Measurements from ENCODE around the gene PAX7.

The PAX7 gene

DNA sequence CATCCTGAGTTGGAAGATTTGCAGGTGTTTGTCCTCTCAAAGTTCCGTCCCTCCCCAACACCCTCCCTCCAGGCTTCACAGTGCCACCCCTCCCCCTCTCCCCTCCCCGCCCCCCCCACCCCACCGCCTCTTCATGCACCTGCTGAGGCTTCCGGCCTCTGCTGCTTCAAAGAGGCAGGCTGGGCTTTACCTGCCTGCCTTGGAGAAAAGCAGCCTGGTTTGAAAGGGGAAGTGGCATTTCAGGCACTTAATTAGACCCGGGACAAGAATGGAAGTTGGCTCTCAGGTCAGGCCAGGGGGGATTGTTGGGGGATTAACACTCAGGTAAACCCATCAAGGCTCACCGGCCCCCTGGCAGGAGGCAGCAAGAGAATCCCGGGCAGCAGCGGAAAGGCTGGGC is 21.1 kb downstream of the PAX7 start:
- H3K9me3 ChIP-seq (ENCODE audit: insufficient read depth, low read length) = no peaks in the 10 kb centered on the region
- TF ChIP-seq, protein P1, sequence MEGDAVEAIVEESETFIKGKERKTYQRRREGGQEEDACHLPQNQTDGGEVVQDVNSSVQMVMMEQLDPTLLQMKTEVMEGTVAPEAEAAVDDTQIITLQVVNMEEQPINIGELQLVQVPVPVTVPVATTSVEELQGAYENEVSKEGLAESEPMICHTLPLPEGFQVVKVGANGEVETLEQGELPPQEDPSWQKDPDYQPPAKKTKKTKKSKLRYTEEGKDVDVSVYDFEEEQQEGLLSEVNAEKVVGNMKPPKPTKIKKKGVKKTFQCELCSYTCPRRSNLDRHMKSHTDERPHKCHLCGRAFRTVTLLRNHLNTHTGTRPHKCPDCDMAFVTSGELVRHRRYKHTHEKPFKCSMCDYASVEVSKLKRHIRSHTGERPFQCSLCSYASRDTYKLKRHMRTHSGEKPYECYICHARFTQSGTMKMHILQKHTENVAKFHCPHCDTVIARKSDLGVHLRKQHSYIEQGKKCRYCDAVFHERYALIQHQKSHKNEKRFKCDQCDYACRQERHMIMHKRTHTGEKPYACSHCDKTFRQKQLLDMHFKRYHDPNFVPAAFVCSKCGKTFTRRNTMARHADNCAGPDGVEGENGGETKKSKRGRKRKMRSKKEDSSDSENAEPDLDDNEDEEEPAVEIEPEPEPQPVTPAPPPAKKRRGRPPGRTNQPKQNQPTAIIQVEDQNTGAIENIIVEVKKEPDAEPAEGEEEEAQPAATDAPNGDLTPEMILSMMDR (IDR thresholded peaks at IDR 0.05; ENCODE audit: low read depth, low read length) = no peak
- no peak for TF ChIP-seq EZH2phosphoT487 (IDR thresholded peaks at IDR 0.05; ENCODE audit: low read depth)
- no peak overlapping the region for H3K9ac ChIP-seq (ENCODE audit: low read length)
- H3K4me1 ChIP-seq (ENCODE audit: low read length) = no peaks in the 10 kb centered on the region
- H3K36me3 ChIP-seq (replicated peaks; ENCODE audit: low read depth, low read length) = no peaks in the 10 kb centered on the region
- no peak overlapping the region for H3K27ac ChIP-seq (ENCODE audit: low read length)
- no peak overlapping the region for H3K4me3 ChIP-seq (ENCODE audit: low read length)
- no peak overlapping the region for H2AFZ ChIP-seq (ENCODE audit: low read depth, low read length)
- no peak overlapping the region for H3K4me2 ChIP-seq (ENCODE audit: low read length)
- H4K20me1 ChIP-seq (ENCODE audit: insufficient read depth, low read length) = no peaks in the 10 kb centered on the region
- no peaks in the 10 kb centered on the region for H3K27me3 ChIP-seq (ENCODE audit: low read depth, low read length)
- H3K79me2 ChIP-seq (ENCODE audit: low read length) = no peaks in the 10 kb centered on the region

DNA sequence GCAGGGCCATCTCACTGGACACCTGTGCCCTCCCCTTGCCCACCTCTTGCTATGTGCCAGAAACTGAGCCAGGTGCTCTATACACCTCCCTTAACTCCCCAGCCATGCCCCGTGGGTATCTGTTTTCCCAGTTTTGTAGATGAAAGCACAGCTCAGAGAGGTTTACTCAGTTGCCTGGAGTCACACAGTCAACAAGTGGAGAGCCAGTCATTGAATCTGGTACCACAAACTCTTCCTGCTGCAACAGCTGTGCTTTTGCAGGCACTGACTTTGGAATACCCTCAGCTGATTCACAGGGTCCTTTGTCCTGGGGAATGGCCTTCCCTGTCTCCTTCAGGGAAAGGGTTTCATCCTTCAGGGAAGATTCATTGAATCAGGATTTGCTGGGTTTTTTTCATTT is 22.1 kb downstream of the PAX7 start:
- no peaks in the 10 kb centered on the region for H3K79me2 ChIP-seq (ENCODE audit: low read length)
- H2AFZ ChIP-seq (ENCODE audit: low read depth, low read length) = no peak overlapping the region
- H3K27ac ChIP-seq (ENCODE audit: low read length) = no peak overlapping the region
- no peaks in the 10 kb centered on the region for H3K36me3 ChIP-seq (replicated peaks; ENCODE audit: low read depth, low read length)
- no peaks in the 10 kb centered on the region for H4K20me1 ChIP-seq (ENCODE audit: insufficient read depth, low read length)
- TF ChIP-seq, protein P1 (IDR thresholded peaks at IDR 0.05; ENCODE audit: low read depth, low read length) = no peak
- no peak for TF ChIP-seq EZH2phosphoT487 (IDR thresholded peaks at IDR 0.05; ENCODE audit: low read depth)
- no peaks in the 10 kb centered on the region for H3K27me3 ChIP-seq (ENCODE audit: low read depth, low read length)
- no peak overlapping the region for H3K4me2 ChIP-seq (ENCODE audit: low read length)
- H3K4me3 ChIP-seq (ENCODE audit: low read length) = no peak overlapping the region
- no peak overlapping the region for H3K9ac ChIP-seq (ENCODE audit: low read length)
- H3K4me1 ChIP-seq (ENCODE audit: low read length) = no peaks in the 10 kb centered on the region
- H3K9me3 ChIP-seq (ENCODE audit: insufficient read depth, low read length) = no peaks in the 10 kb centered on the region

DNA sequence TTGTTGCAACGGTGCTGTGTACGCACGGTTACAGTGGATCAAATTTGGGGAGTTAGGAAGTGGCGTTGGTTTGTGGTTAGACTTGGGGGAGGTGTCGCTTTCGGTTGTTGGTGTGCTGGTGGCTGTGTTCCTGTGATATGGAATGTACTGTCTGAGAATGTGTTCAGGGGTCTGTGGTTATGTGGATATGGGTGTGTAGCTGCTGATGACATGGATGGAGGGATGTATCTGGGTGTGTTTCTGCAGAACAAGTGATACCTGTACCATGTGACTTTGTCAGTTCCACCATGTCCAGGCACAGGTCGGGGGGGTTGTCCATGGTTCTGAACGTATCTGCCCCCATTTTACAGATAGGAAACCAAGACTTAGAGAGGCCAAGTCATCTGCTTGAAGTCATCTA is 22.7 kb downstream of the PAX7 start:
- no peaks in the 10 kb centered on the region for H3K9me3 ChIP-seq (ENCODE audit: insufficient read depth, low read length)
- no peak overlapping the region for H3K27ac ChIP-seq (ENCODE audit: low read length)
- no peaks in the 10 kb centered on the region for H3K27me3 ChIP-seq (ENCODE audit: low read depth, low read length)
- H3K79me2 ChIP-seq (ENCODE audit: low read length) = no peaks in the 10 kb centered on the region
- no peaks in the 10 kb centered on the region for H3K36me3 ChIP-seq (replicated peaks; ENCODE audit: low read depth, low read length)
- H3K4me2 ChIP-seq (ENCODE audit: low read length) = no peak overlapping the region
- no peaks in the 10 kb centered on the region for H3K4me1 ChIP-seq (ENCODE audit: low read length)
- no peak overlapping the region for H2AFZ ChIP-seq (ENCODE audit: low read depth, low read length)
- H3K9ac ChIP-seq (ENCODE audit: low read length) = no peak overlapping the region
- TF ChIP-seq, protein P1 (IDR thresholded peaks at IDR 0.05; ENCODE audit: low read depth, low read length) = no peak
- TF ChIP-seq EZH2phosphoT487 (IDR thresholded peaks at IDR 0.05; ENCODE audit: low read depth) = no peak
- no peaks in the 10 kb centered on the region for H4K20me1 ChIP-seq (ENCODE audit: insufficient read depth, low read length)
- no peak overlapping the region for H3K4me3 ChIP-seq (ENCODE audit: low read length)

DNA sequence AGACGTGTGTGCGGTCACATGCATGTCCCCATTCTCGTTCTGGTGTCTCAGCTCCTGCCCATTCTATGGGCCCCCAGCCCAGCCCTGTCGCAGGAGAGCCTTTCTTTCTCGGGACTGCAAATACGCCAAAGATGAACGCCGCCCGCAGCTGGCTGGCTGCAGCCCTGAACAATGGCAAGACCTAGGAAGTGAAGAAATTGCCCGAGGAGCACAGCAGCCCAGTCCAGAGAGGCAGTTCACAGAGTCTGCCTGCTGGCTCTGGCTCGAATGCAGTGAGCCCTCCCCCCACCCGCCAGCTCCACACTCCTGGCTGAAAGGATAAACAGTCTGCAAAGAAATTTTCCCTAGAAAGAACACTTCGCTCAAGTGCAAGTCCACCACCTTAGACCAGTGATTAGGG is 23.3 kb downstream of the PAX7 start:
- no peaks in the 10 kb centered on the region for H3K9me3 ChIP-seq (ENCODE audit: insufficient read depth, low read length)
- TF ChIP-seq EZH2phosphoT487 (IDR thresholded peaks at IDR 0.05; ENCODE audit: low read depth) = no peak
- TF ChIP-seq, protein P1 (IDR thresholded peaks at IDR 0.05; ENCODE audit: low read depth, low read length) = no peak
- no peak overlapping the region for H2AFZ ChIP-seq (ENCODE audit: low read depth, low read length)
- H3K27ac ChIP-seq (ENCODE audit: low read length) = no peak overlapping the region
- no peak overlapping the region for H3K9ac ChIP-seq (ENCODE audit: low read length)
- no peaks in the 10 kb centered on the region for H4K20me1 ChIP-seq (ENCODE audit: insufficient read depth, low read length)
- H3K4me2 ChIP-seq (ENCODE audit: low read length) = no peak overlapping the region
- no peaks in the 10 kb centered on the region for H3K4me1 ChIP-seq (ENCODE audit: low read length)
- H3K27me3 ChIP-seq (ENCODE audit: low read depth, low read length) = no peaks in the 10 kb centered on the region
- H3K79me2 ChIP-seq (ENCODE audit: low read length) = no peaks in the 10 kb centered on the region
- H3K36me3 ChIP-seq (replicated peaks; ENCODE audit: low read depth, low read length) = no peaks in the 10 kb centered on the region
- H3K4me3 ChIP-seq (ENCODE audit: low read length) = no peak overlapping the region
